Smooth muscle cell (in vitro differentiated cells): Measurements from ENCODE around the gene SCRN1. TPM values are rescaled to one million over a fixed set of nuclear protein-coding genes. Genes with fewer than 3 reads are reported as not detected.

Experiments used
- DNase-seq: peaks from one replicate; lab custom pipeline; 2025; ENCODE audit not compliant: unreplicated experiment; lab: John Stamatoyannopoulos, UW
- H2AFZ ChIP-seq: fragments of 200-600 bp; sonication (generic); 2 replicates; pipeline ENCODE4 v1.6.0; 2016; ENCODE audit warnings: antibody characterized with exemption, low read depth, mild to moderate bottlenecking
- H3F3A ChIP-seq: fragments of 200-600 bp; sonication (generic); 2 replicates; pipeline ENCODE4 v1.6.0; 2017; ENCODE audit warnings: antibody characterized with exemption, low read depth
- H3K27ac ChIP-seq: fragments of 200-600 bp; sonication (generic); 2 replicates; pipeline ENCODE4 v1.5.1; 2016; ENCODE audit warnings: low read depth, mild to moderate bottlenecking
- H3K27me3 ChIP-seq: fragments of 200-600 bp; sonication (generic); 2 replicates; pipeline ENCODE4 v1.6.1; 2016; ENCODE audit warnings: low read depth, mild to moderate bottlenecking
- H3K36me3 ChIP-seq: fragments of 200-600 bp; sonication (generic); 2 replicates; pipeline ENCODE4 v1.5.1; 2016; ENCODE audit warnings: low read depth
- H3K4me1 ChIP-seq: fragments of 200-600 bp; sonication (generic); 2 replicates; pipeline ENCODE4 v1.5.1; 2016; ENCODE audit warnings: low read depth
- H3K4me2 ChIP-seq: fragments of 200-600 bp; sonication (generic); 2 replicates; pipeline ENCODE4 v1.6.0; 2016; ENCODE audit warnings: mild to moderate bottlenecking
- H3K4me3 ChIP-seq: fragments of 200-600 bp; sonication (generic); 2 replicates; pipeline ENCODE4 v1.5.1; 2016; ENCODE audit warnings: mild to moderate bottlenecking
- H3K79me2 ChIP-seq: fragments of 200-600 bp; sonication (generic); 2 replicates; pipeline ENCODE4 v1.6.0; 2016; ENCODE audit warnings: low read depth, mild to moderate bottlenecking
- H3K9ac ChIP-seq: fragments of 200-600 bp; sonication (generic); 2 replicates; pipeline ENCODE4 v1.6.0; 2016; ENCODE audit warnings: low read depth
- H3K9me3 ChIP-seq: fragments of 200-600 bp; sonication (generic); replicated peaks from 2 replicates; pipeline ENCODE4 v1.5.1; 2016; ENCODE audit warnings: low read depth
- H4K20me1 ChIP-seq: fragments of 200-600 bp; sonication (generic); 2 replicates; pipeline ENCODE4 v1.6.0; 2016; ENCODE audit warnings: low read depth
- CTCF ChIP-seq: fragments of 200-600 bp; sonication (generic); IDR thresholded peaks from 2 replicates; pipeline ENCODE4 v1.5.1; 2017; ENCODE audit warnings: borderline replicate concordance, mild to moderate bottlenecking, antibody characterized with exemption; ENCODE audit not compliant: insufficient read depth, poor library complexity, severe bottlenecking
- WGBS: methylation state at CpG from one replicate; pipeline ENCODE4 v1.1.7; 2016; ENCODE audit warnings: low lambda C conversion rate; 5-methylcytosine and 5-hydroxymethylcytosine counted together
- polyA plus RNA-seq: library from polyadenylated mRNA; unstranded; fragments of >200 nt; fragmentation: Nextera tagmentation; extraction: Ambion mirVana; gene quantifications from 2 replicates; pipeline ENCODE4 v1.2.1, GENCODE V29; 2016
- total RNA-seq: library from RNA; depleted of rRNA; stranded (reverse); fragments of >200 nt; gene quantifications from 2 replicates; pipeline ENCODE4 v1.2.3, GENCODE V29; 2014

Gene SCRN1
- total and polyA plus RNA-seq, 2 experiments from 2014 or later, result 67.5 to 84.9 TPM

- no peak for DNase-seq
- Histone ChIP-seq H3K9ac (no peak overlapping the region), H3K27me3 (no peaks in the 10 kb centered on the region), H2AFZ (no peak overlapping the region), H3K27ac (no peak overlapping the region), H3K4me1 (no peaks in the 10 kb centered on the region), H3F3A (no peaks in the 10 kb centered on the region), H3K9me3 (peaks cover 25% of the 10 kb centered on the region), H4K20me1 (no peaks in the 10 kb centered on the region), H3K79me2 (no peaks in the 10 kb centered on the region), H3K4me2 (no peak overlapping the region), H3K4me3 (no peak overlapping the region), H3K36me3 (peaks cover 8% of the 10 kb centered on the region)
- 92% methylated on average over 3 of the region's 3 CpGs for WGBS
- no peak for TF ChIP-seq CTCF
These were observed 83.2 kb downstream of the SCRN1 start for GRCh38 chr7:29906200-29907022.

DNA sequence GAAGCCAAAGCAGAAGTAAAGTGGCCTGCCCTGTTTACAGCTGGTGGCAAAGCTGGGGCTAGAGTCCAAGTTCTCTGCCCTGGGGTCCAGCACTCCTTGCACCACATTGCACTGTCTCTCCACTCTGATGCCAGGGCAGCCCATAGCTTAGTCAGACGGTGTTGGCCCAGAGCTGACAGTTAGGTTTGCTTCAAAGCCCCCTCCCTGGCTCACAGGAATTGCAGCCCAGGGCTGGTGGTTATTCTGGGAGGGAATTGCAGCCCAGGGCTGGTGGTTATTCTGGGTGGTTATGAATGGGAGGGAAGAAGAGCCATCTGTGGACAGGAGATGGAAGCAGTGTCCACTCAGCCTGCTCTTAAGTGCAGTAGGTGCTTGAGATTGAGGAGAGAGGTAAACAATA is 88.9 kb downstream of the SCRN1 start:
- 79% methylated on average over 1 of the region's 1 CpG for WGBS
- no peaks in the 10 kb centered on the region for H3K4me1 ChIP-seq
- no peak for TF ChIP-seq CTCF
- no peaks in the 10 kb centered on the region for H3F3A ChIP-seq
- H3K79me2 ChIP-seq, result no peaks in the 10 kb centered on the region
- no peak overlapping the region for H3K4me3 ChIP-seq
- no peak overlapping the region for H2AFZ ChIP-seq
- H3K9me3 ChIP-seq, result no peaks in the 10 kb centered on the region
- no peaks in the 10 kb centered on the region for H3K27me3 ChIP-seq
- DNase-seq, result no peak
- H3K9ac ChIP-seq, result no peak overlapping the region
- H3K36me3 ChIP-seq, result peaks cover 1% of the 10 kb centered on the region
- no peak overlapping the region for H3K27ac ChIP-seq
- no peak overlapping the region for H3K4me2 ChIP-seq
- H4K20me1 ChIP-seq, result no peaks in the 10 kb centered on the region

- no peak overlapping the region for H3K27ac ChIP-seq
These were observed 91.3 kb downstream of the SCRN1 start for GRCh38 chr7:29898301-29898700.

More at GRCh38 chr7:29898301-29898700, 91.3 kb downstream of the SCRN1 start:
- Histone ChIP-seq H3K9me3 (no peaks in the 10 kb centered on the region), H3K4me3 (no peak overlapping the region), H2AFZ (no peak overlapping the region), H3K4me2 (no peak overlapping the region), H3K36me3 (no peaks in the 10 kb centered on the region), H3K27me3 (no peaks in the 10 kb centered on the region), H3K4me1 (no peaks in the 10 kb centered on the region), H3F3A (no peaks in the 10 kb centered on the region), H3K9ac (no peak overlapping the region), H4K20me1 (no peaks in the 10 kb centered on the region), H3K79me2 (no peaks in the 10 kb centered on the region)
- 82% methylated on average over 5 of the region's 5 CpGs for WGBS
- DNase-seq, result no peak
- no peak for TF ChIP-seq CTCF
